ENCODE data around the gene RELL1.

Gene RELL1

GRCh38 chr4:37679301-37679700 is 6.9 kb downstream of the RELL1 start:
- Histone ChIP-seq H3K27me3 (no peaks in the 10 kb centered on the region), H3K27ac (no peak overlapping the region), H3K4me1 (ENCODE audit: control insufficient read depth in 1 of 2, insufficient read depth in 1 of 2, low read depth in 1 of 2, low read length in 1 of 2) (peaks cover 44 to 50% of the 10 kb centered on the region in 2 experiments), H3K36me3 (peaks cover 19% of the 10 kb centered on the region), H3K4me3 (ENCODE audit: low read depth in 1 of 2, low read length in 1 of 2) (no peak overlapping the region), H3K9me3 (no peaks in the 10 kb centered on the region)
- no peak for TF ChIP-seq CTCF (IDR thresholded peaks at IDR 0.05)

DNA sequence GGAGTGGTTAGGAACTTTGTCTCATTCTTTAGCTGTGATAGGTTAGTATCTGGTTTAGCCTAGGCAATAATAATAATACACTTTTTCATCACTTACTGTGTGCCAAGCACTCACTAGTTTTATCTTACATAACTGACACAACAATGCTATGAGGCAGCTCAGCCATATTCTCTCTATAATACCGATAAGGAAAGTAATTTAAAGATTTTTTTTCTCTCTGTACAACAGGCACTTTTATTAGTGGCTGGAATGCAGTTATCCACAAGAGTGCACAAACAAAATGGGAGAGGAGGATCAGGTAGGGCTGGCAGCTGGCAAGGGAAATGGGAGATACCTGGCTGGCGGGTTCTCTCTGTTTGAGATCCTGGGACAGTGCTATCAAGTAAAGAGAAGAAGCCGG is 7.6 kb downstream of the RELL1 start:
- Histone ChIP-seq H3K27ac (no peak overlapping the region), H3K9me3 (no peaks in the 10 kb centered on the region), H3K4me1 (ENCODE audit: control insufficient read depth in 1 of 2, insufficient read depth in 1 of 2, low read depth in 1 of 2, low read length in 1 of 2) (peaks cover 41 to 50% of the 10 kb centered on the region in 2 experiments), H3K36me3 (peaks cover 19% of the 10 kb centered on the region), H3K4me3 (ENCODE audit: low read depth in 1 of 2, low read length in 1 of 2) (no peak overlapping the region), H3K27me3 (no peaks in the 10 kb centered on the region)
- no peak for TF ChIP-seq CTCF (IDR thresholded peaks at IDR 0.05)

GRCh38 chr4:37675587-37676290 is 10.4 kb downstream of the RELL1 start:
- Histone ChIP-seq H3K9me3 (no peaks in the 10 kb centered on the region), H3K27ac (peak overlapping the region; percentile 68), H3K4me1 (ENCODE audit: control insufficient read depth in 1 of 2, insufficient read depth in 1 of 2, low read depth in 1 of 2, low read length in 1 of 2) (peaks cover 22 to 36% of the 10 kb centered on the region in 2 experiments), H3K4me3 (ENCODE audit: low read depth in 1 of 2, low read length in 1 of 2) (no peak overlapping the region), H3K27me3 (no peaks in the 10 kb centered on the region), H3K36me3 (peaks cover 21% of the 10 kb centered on the region)
- TF ChIP-seq CTCF (IDR thresholded peaks at IDR 0.05), result no peak

GRCh38 chr4:37674439-37674838 is 11.7 kb downstream of the RELL1 start:
- H3K4me1 ChIP-seq (ENCODE audit: control insufficient read depth in 1 of 2, insufficient read depth in 1 of 2, low read depth in 1 of 2, low read length in 1 of 2), result peaks cover 22 to 36% of the 10 kb centered on the region in 2 experiments
- peaks cover 19% of the 10 kb centered on the region for H3K36me3 ChIP-seq
- no peak overlapping the region for H3K4me3 ChIP-seq (ENCODE audit: low read depth in 1 of 2, low read length in 1 of 2)
- H3K9me3 ChIP-seq, result no peaks in the 10 kb centered on the region
- TF ChIP-seq CTCF (IDR thresholded peaks at IDR 0.05), result no peak
- H3K27ac ChIP-seq, result peak overlapping the region; percentile 44
- no peaks in the 10 kb centered on the region for H3K27me3 ChIP-seq

DNA sequence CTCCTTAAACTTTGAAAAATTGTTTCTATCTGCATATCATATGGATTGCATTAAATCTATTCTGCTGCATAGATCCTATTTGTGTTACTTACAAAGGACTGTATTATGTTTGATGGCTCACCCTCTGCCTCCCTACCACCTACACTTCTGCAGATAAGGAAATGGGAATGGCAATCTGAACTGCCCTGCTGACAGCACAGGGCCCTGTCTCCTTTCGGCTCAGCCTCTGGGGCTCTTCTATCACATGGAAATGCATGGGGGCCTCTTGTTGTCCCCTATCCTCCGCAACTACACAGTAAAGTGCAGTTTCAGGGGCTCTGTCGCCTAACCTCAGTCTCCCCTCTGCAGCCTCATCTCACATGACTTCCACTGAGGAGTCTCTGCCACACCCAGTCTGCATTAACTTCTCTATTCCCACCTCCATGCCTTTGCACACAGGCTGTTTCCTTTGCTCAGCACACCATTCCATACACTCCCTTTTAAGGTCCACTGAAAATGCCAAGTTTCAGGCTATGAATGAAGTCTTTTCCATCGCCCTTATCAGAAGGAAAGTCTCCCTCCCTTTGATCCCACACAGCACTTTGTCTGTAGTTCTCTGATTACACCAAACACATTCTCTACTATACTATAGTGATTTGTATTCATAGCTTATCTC is 12.5 kb downstream of the RELL1 start:
- Histone ChIP-seq H3K4me3 (ENCODE audit: low read depth in 1 of 2, low read length in 1 of 2) (no peak overlapping the region), H3K4me1 (ENCODE audit: control insufficient read depth in 1 of 2, insufficient read depth in 1 of 2, low read depth in 1 of 2, low read length in 1 of 2) (peaks cover 22 to 36% of the 10 kb centered on the region in 2 experiments), H3K36me3 (peaks cover 17% of the 10 kb centered on the region), H3K9me3 (no peaks in the 10 kb centered on the region), H3K27me3 (no peaks in the 10 kb centered on the region), H3K27ac (peak overlapping the region; percentile 44)
- TF ChIP-seq CTCF (IDR thresholded peaks at IDR 0.05), result no peak
